ENCODE measurements around the gene TMEM80. TPM values are rescaled to one million over a fixed set of nuclear protein-coding genes. Genes with fewer than 3 reads are reported as not detected.

TMEM80 gene
- total and polyA plus RNA-seq, 4 donors: 5.1 to 12.4 (median 8.2) TPM

- H3K27me3 ChIP-seq (ENCODE audit: control insufficient read depth in 4 of 4, insufficient read depth in 4 of 4, low read length in 3 of 4): no peaks in the 10 kb centered on the region
- DNase-seq (ENCODE audit: low spot score): no peak
- no peaks in the 10 kb centered on the region for H3K4me1 ChIP-seq (ENCODE audit: control insufficient read depth in 4 of 4, insufficient read depth in 4 of 4, low read length in 3 of 4)
- no peak for TF ChIP-seq SP1 (IDR thresholded peaks at IDR 0.05)
- TF ChIP-seq JUND (IDR thresholded peaks at IDR 0.05): no peak
- TF ChIP-seq, protein P1, sequence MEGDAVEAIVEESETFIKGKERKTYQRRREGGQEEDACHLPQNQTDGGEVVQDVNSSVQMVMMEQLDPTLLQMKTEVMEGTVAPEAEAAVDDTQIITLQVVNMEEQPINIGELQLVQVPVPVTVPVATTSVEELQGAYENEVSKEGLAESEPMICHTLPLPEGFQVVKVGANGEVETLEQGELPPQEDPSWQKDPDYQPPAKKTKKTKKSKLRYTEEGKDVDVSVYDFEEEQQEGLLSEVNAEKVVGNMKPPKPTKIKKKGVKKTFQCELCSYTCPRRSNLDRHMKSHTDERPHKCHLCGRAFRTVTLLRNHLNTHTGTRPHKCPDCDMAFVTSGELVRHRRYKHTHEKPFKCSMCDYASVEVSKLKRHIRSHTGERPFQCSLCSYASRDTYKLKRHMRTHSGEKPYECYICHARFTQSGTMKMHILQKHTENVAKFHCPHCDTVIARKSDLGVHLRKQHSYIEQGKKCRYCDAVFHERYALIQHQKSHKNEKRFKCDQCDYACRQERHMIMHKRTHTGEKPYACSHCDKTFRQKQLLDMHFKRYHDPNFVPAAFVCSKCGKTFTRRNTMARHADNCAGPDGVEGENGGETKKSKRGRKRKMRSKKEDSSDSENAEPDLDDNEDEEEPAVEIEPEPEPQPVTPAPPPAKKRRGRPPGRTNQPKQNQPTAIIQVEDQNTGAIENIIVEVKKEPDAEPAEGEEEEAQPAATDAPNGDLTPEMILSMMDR (IDR thresholded peaks at IDR 0.05; ENCODE audit: low read depth, low read length, missing input control): no peak
- no peak for TF ChIP-seq TAF1 (conservative IDR thresholded peaks at IDR 0.05)
- TF ChIP-seq FOXA2 (IDR thresholded peaks at IDR 0.05): no peak
- TF ChIP-seq ZBTB33 (IDR thresholded peaks at IDR 0.05): no peak
- TF ChIP-seq EGR1 (IDR thresholded peaks at IDR 0.05; ENCODE audit: low read depth in 2 of 2): no peak
- no peak for TF ChIP-seq FOXA1 (IDR thresholded peaks at IDR 0.05)
- TF ChIP-seq YY1 (IDR thresholded peaks at IDR 0.05): no peak
- TF ChIP-seq NR2F2 (IDR thresholded peaks at IDR 0.05): no peak
- no peak for TF ChIP-seq RAD21 (IDR thresholded peaks at IDR 0.05)
- TF ChIP-seq HNF4G (IDR thresholded peaks at IDR 0.05): no peak
- no peak for TF ChIP-seq ATF3 (IDR thresholded peaks at IDR 0.05)
- no peak for TF ChIP-seq HNF4A (conservative IDR thresholded peaks at IDR 0.05)
- TF ChIP-seq, protein P2, sequence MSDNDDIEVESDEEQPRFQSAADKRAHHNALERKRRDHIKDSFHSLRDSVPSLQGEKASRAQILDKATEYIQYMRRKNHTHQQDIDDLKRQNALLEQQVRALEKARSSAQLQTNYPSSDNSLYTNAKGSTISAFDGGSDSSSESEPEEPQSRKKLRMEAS (IDR thresholded peaks at IDR 0.05): no peak
- no peak overlapping the region for H3K9ac ChIP-seq (ENCODE audit: low read depth in 1 of 2, low read length in 2 of 2)
- H3K27ac ChIP-seq (ENCODE audit: low read depth in 1 of 2, low read length in 2 of 2): no peak overlapping the region
- H3K36me3 ChIP-seq (ENCODE audit: control insufficient read depth in 4 of 4, insufficient read depth in 3 of 4, low read depth in 1 of 4, low read length in 3 of 4): peaks cover 14 to 61% (median 22%) of the 10 kb centered on the region in 4 donors
- 88% methylated on average over 30 of the region's 30 CpGs for WGBS
- no peak overlapping the region for H3K4me3 ChIP-seq (ENCODE audit: low read depth in 1 of 3, low read length in 3 of 3)
- no peaks in the 10 kb centered on the region for H3K9me3 ChIP-seq (ENCODE audit: control insufficient read depth in 4 of 4, low read length in 3 of 4)
Measured at GRCh38 chr11:686451-687243, 9.0 kb upstream of the TMEM80 start.

DNA sequence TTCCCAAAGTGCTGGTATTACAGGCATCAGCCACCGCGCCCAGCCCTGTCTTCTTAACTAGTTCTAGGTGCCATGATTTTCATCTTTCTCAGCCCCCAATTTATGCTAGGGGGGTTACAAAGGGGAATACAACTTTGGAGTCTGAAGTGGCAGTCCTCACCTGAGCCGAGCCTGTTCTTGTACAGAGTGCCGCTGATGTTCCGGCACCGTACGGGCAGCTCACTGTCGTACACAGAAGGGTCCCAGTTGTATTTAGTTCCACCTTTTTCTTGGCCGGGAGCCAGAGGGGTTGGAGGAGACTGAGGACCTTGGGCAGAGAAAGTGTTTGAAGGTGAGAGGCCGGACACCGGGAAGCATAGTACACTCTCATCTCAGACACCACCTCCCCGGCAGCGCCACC is 7.9 kb upstream of the TMEM80 start:
- no peak for TF ChIP-seq FOXA1 (IDR thresholded peaks at IDR 0.05)
- no peak for TF ChIP-seq JUND (IDR thresholded peaks at IDR 0.05)
- no peak for TF ChIP-seq TAF1 (conservative IDR thresholded peaks at IDR 0.05)
- TF ChIP-seq ATF3 (IDR thresholded peaks at IDR 0.05): no peak
- TF ChIP-seq RXRA (IDR thresholded peaks at IDR 0.05): no peak
- Histone ChIP-seq H3K36me3 (ENCODE audit: control insufficient read depth in 4 of 4, insufficient read depth in 3 of 4, low read depth in 1 of 4, low read length in 3 of 4) (peaks cover 14 to 53% (median 21%) of the 10 kb centered on the region in 4 donors), H3K27me3 (ENCODE audit: control insufficient read depth in 4 of 4, insufficient read depth in 4 of 4, low read length in 3 of 4) (no peaks in the 10 kb centered on the region), H3K27ac (ENCODE audit: low read depth in 1 of 2, low read length in 2 of 2) (no peak overlapping the region), H3K9me3 (ENCODE audit: control insufficient read depth in 4 of 4, low read length in 3 of 4) (no peaks in the 10 kb centered on the region), H3K4me1 (ENCODE audit: control insufficient read depth in 4 of 4, insufficient read depth in 4 of 4, low read length in 3 of 4) (no peaks in the 10 kb centered on the region), H3K9ac (ENCODE audit: low read depth in 1 of 2, low read length in 2 of 2) (no peak overlapping the region), H3K4me3 (ENCODE audit: low read depth in 1 of 3, low read length in 3 of 3) (no peak overlapping the region)
- DNase-seq (ENCODE audit: low spot score): no peak
- 86% methylated on average over 13 of the region's 13 CpGs for WGBS

Data from liver (tissue), 9 donors.